Vagina (tissue), 2 donors: Measurements from ENCODE around the gene HECTD4. TPM values are rescaled to one million over a fixed set of nuclear protein-coding genes. Genes with fewer than 3 reads are reported as not detected.

ENCODE experiments used
- DNase-seq, 2 donors: peaks; one replicate each; pipeline ENCODE4 v3.0.0-alpha.2; 2017; ENCODE audit errors: extremely low spot score in 2 of 2
- H3K27ac ChIP-seq: fragments of 200-600 bp; sonication (generic); one replicate; pipeline ENCODE4 v1.5.1; 2019
- H3K27me3 ChIP-seq: fragments of 200-600 bp; sonication (generic); one replicate; pipeline ENCODE4 v1.5.1; 2019
- H3K36me3 ChIP-seq, 2 donors: fragments of 200-600 bp; sonication (generic); one replicate each; pipeline ENCODE4 v1.5.1; 2017 to 2019
- H3K4me1 ChIP-seq: fragments of 200-600 bp; sonication (generic); one replicate; pipeline ENCODE4 v1.5.1; 2019
- H3K4me3 ChIP-seq, 2 donors: fragments of 200-600 bp; sonication (generic); 1 replicate in 1 of 2; 2 replicates in 1 of 2; pipeline ENCODE4 v1.5.1; 2016 to 2019
- H3K9me3 ChIP-seq: fragments of 200-600 bp; sonication (generic); one replicate; pipeline ENCODE4 v1.5.1; 2019
- CTCF ChIP-seq, 3 experiments: fragments of 450-650 bp in 2 of 3; fragments of 200-600 bp in 1 of 3; sonication (generic) in 1 of 3; IDR thresholded peaks; one replicate each; pipeline ENCODE4 v1.5.1; 2017 to 2019; ENCODE audit warnings: antibody characterized with exemption in 3 of 3, mild to moderate bottlenecking in 2 of 3, moderate library complexity in 2 of 3
- POLR2A ChIP-seq, 2 donors: fragments of 450-650 bp; IDR thresholded peaks; one replicate each; pipeline ENCODE4 v1.6.1; 2017; ENCODE audit warnings: antibody characterized with exemption in 2 of 2, mild to moderate bottlenecking in 2 of 2, moderate library complexity in 2 of 2
- POLR2AphosphoS5 ChIP-seq, 2 donors: sonication (generic); formaldehyde crosslinking; IDR thresholded peaks; one replicate each; pipeline ENCODE4 v1.9.0; 2017; ENCODE audit warnings: antibody characterized with exemption in 2 of 2, mild to moderate bottlenecking in 2 of 2, low read depth in 1 of 2; ENCODE audit not compliant: insufficient read depth in 1 of 2
- intact Hi-C: fragments of 100-400 bp; cut with DNase I; formaldehyde crosslinking; loops from one replicate; pipeline ENCODE4 v1.15.1; 2023
- total RNA-seq: library from RNA; depleted of rRNA; stranded (reverse); fragments of >200 nt; gene quantifications from one replicate; pipeline ENCODE4 v1.2.3, GENCODE V29; 2016

Gene HECTD4
- total RNA-seq, 1 donor from 2014 or later: 79.6 TPM

- no peak overlapping the region for H3K4me3 ChIP-seq
- intact Hi-C loops: loop anchor here (10.0 kb wide), 1 partner anchor 192 kb away; no protein-coding TSS in a partner anchor
- H3K4me1 ChIP-seq: peaks cover 7% of the 10 kb centered on the region
- H3K27me3 ChIP-seq: no peaks in the 10 kb centered on the region
- no peak overlapping the region for H3K27ac ChIP-seq
- no peaks in the 10 kb centered on the region for H3K9me3 ChIP-seq
- no peaks in the 10 kb centered on the region for H3K36me3 ChIP-seq
- no peak for TF ChIP-seq POLR2AphosphoS5 (IDR thresholded peaks at IDR 0.05; ENCODE audit: insufficient read depth in 1 of 2, low read depth in 1 of 2)
- no peak for TF ChIP-seq CTCF (IDR thresholded peaks at IDR 0.05)
- TF ChIP-seq POLR2A (IDR thresholded peaks at IDR 0.05): no peak
- DNase-seq: no peak
Observed at GRCh38 chr12:112386726-112387125, 4.5 kb upstream of the HECTD4 start.

GRCh38 chr12:112382866-112383265 lies 635 bp upstream of the HECTD4 start:
- Histone ChIP-seq H3K9me3 (no peaks in the 10 kb centered on the region), H3K4me1 (peaks cover 32% of the 10 kb centered on the region), H3K27ac (peak overlapping the region; percentile 77), H3K4me3 (peak overlapping the region; percentile 75 to 77), H3K36me3 (no peaks in the 10 kb centered on the region), H3K27me3 (no peaks in the 10 kb centered on the region)
- intact Hi-C loops: loop anchor here (10.0 kb wide), 1 partner anchor 188 kb away; no protein-coding TSS in a partner anchor
- no peak for TF ChIP-seq CTCF (IDR thresholded peaks at IDR 0.05)
- no peak for TF ChIP-seq POLR2AphosphoS5 (IDR thresholded peaks at IDR 0.05; ENCODE audit: insufficient read depth in 1 of 2, low read depth in 1 of 2)
- no peak for TF ChIP-seq POLR2A (IDR thresholded peaks at IDR 0.05)
- no peak for DNase-seq

GRCh38 chr12:112381406-112381882 lies 787 bp downstream of the HECTD4 start:
- peaks cover 32% of the 10 kb centered on the region for H3K4me1 ChIP-seq
- H3K27ac ChIP-seq: peak overlapping the region; percentile 77
- H3K4me3 ChIP-seq: peak overlapping the region; percentile 75 to 77
- H3K36me3 ChIP-seq: no peaks in the 10 kb centered on the region
- TF ChIP-seq POLR2AphosphoS5 (IDR thresholded peaks at IDR 0.05; ENCODE audit: insufficient read depth in 1 of 2, low read depth in 1 of 2): no peak
- TF ChIP-seq POLR2A (IDR thresholded peaks at IDR 0.05): no peak
- H3K9me3 ChIP-seq: no peaks in the 10 kb centered on the region
- intact Hi-C loops: loop anchor here (10.0 kb wide), 1 partner anchor 187 kb away; no protein-coding TSS in a partner anchor
- no peak for DNase-seq
- H3K27me3 ChIP-seq: no peaks in the 10 kb centered on the region

- Histone ChIP-seq H3K4me3 (peak overlapping the region; percentile 75 to 77), H3K9me3 (no peaks in the 10 kb centered on the region), H3K27me3 (no peaks in the 10 kb centered on the region), H3K36me3 (no peaks in the 10 kb centered on the region), H3K27ac (peak overlapping the region; percentile 77), H3K4me1 (peaks cover 32% of the 10 kb centered on the region)
- intact Hi-C loops: loop anchor here (10.0 kb wide), 1 partner anchor 186 kb away; no protein-coding TSS in a partner anchor
- no peak for DNase-seq
- TF ChIP-seq POLR2A (IDR thresholded peaks at IDR 0.05) (no peak), POLR2AphosphoS5 (IDR thresholded peaks at IDR 0.05; ENCODE audit: insufficient read depth in 1 of 2, low read depth in 1 of 2) (no peak), CTCF (IDR thresholded peaks at IDR 0.05) (no peak)
Observed at GRCh38 chr12:112380663-112381405, 1.4 kb downstream of the HECTD4 start.

- H3K36me3 ChIP-seq: no peaks in the 10 kb centered on the region
- no peak for TF ChIP-seq POLR2A (IDR thresholded peaks at IDR 0.05)
- no peak for TF ChIP-seq POLR2AphosphoS5 (IDR thresholded peaks at IDR 0.05; ENCODE audit: insufficient read depth in 1 of 2, low read depth in 1 of 2)
- TF ChIP-seq CTCF (IDR thresholded peaks at IDR 0.05): no peak
- no peaks in the 10 kb centered on the region for H3K27me3 ChIP-seq
- DNase-seq: no peak
- no peak overlapping the region for H3K4me3 ChIP-seq
- H3K4me1 ChIP-seq: peaks cover 34% of the 10 kb centered on the region
- no peak overlapping the region for H3K27ac ChIP-seq
- no peaks in the 10 kb centered on the region for H3K9me3 ChIP-seq
- intact Hi-C loops: no loop called here
Observed at GRCh38 chr12:112375105-112375504, 7.1 kb downstream of the HECTD4 start.
